HL-60 (cell line): ENCODE measurements around the gene LRP1B.

Source experiments
- DNase-seq, 2 experiments: peaks; one replicate each; pipeline ENCODE4 v3.0.0-alpha.2; 2010 to 2020; ENCODE audit warnings: low read depth in 1 of 2, low spot score in 1 of 2
- H3K27ac ChIP-seq: fragments of 250-450 bp; sonication (Bioruptor Pico); replicated peaks from 2 replicates; pipeline ENCODE4 v1.5.1; 2020; ENCODE audit warnings: mild to moderate bottlenecking, moderate library complexity
- H3K27me3 ChIP-seq: fragments of 250-450 bp; sonication (Bioruptor Pico); 2 replicates; pipeline ENCODE4 v1.5.1; 2021; ENCODE audit warnings: mild to moderate bottlenecking, moderate library complexity; ENCODE audit not compliant: insufficient read depth, poor library complexity, severe bottlenecking
- H3K4me3 ChIP-seq: replicated peaks from 2 replicates; pipeline ENCODE4 v1.5.1; 2011; ENCODE audit warnings: mild to moderate bottlenecking, control low read depth, low read length; ENCODE audit not compliant: insufficient read depth
- CTCF ChIP-seq: IDR thresholded peaks from one replicate; pipeline ENCODE4 v1.5.1; 2011; ENCODE audit warnings: low read length, control low read depth, inconsistent platforms; ENCODE audit not compliant: insufficient read depth
- GABPA ChIP-seq: IDR thresholded peaks from 2 replicates; pipeline ENCODE4 v1.6.1; 2012; ENCODE audit warnings: low read depth
- POLR2AphosphoS5 ChIP-seq: IDR thresholded peaks from 2 replicates; pipeline ENCODE4 v1.6.1; 2012; ENCODE audit warnings: low read depth
- SPI1 ChIP-seq: IDR thresholded peaks from 2 replicates; pipeline ENCODE4 v1.6.1; 2012; ENCODE audit warnings: low read depth, mild to moderate bottlenecking, borderline replicate concordance
- TF ChIP-seq, protein P1 (sequence below): IDR thresholded peaks from 2 replicates; pipeline ENCODE4 v1.6.1; 2012; ENCODE audit warnings: low read depth; ENCODE audit not compliant: insufficient replicate concordance

LRP1B gene

DNA sequence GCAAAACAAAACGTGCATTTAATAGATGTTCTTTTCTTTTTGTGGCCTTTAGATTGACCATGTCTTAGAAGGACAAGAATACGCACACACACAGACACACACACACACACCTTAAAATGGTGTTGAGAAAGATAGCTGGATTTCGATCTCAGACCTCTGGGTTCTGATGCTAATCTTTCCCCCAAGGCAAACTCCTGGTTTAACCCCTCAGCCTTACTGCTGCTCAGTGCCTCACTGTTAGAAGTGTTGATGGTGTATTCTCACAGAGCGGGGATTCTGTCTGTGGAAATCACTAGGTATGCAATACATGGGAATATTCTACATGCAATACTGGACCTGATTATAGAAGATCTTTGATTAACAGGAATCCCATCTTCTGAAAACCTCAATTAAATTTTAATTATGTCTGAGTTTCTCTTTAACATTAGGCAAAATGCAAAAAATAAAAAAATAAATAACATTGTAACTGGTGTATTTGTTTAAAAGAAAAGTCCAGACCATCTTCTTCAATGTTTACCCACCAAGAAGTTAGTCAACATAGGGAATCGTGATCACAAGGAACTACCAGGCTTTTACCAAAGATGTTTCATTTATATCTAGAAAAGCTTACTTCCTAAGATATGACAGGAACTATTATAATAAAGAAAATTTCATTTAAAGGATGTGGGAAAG lies 613.5 kb downstream of the LRP1B start:
- Histone ChIP-seq H3K27me3 (no peaks in the 10 kb centered on the region), H3K27ac (no peak overlapping the region), H3K4me3 (no peak overlapping the region)
- DNase-seq: no peak
- no peak for TF ChIP-seq GABPA
- TF ChIP-seq, protein P1, sequence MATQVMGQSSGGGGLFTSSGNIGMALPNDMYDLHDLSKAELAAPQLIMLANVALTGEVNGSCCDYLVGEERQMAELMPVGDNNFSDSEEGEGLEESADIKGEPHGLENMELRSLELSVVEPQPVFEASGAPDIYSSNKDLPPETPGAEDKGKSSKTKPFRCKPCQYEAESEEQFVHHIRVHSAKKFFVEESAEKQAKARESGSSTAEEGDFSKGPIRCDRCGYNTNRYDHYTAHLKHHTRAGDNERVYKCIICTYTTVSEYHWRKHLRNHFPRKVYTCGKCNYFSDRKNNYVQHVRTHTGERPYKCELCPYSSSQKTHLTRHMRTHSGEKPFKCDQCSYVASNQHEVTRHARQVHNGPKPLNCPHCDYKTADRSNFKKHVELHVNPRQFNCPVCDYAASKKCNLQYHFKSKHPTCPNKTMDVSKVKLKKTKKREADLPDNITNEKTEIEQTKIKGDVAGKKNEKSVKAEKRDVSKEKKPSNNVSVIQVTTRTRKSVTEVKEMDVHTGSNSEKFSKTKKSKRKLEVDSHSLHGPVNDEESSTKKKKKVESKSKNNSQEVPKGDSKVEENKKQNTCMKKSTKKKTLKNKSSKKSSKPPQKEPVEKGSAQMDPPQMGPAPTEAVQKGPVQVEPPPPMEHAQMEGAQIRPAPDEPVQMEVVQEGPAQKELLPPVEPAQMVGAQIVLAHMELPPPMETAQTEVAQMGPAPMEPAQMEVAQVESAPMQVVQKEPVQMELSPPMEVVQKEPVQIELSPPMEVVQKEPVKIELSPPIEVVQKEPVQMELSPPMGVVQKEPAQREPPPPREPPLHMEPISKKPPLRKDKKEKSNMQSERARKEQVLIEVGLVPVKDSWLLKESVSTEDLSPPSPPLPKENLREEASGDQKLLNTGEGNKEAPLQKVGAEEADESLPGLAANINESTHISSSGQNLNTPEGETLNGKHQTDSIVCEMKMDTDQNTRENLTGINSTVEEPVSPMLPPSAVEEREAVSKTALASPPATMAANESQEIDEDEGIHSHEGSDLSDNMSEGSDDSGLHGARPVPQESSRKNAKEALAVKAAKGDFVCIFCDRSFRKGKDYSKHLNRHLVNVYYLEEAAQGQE: no peak
- TF ChIP-seq CTCF: no peak

GRCh38 chr2:141515931-141516330 lies 614.9 kb downstream of the LRP1B start:
- Histone ChIP-seq H3K27me3 (no peaks in the 10 kb centered on the region), H3K27ac (no peak overlapping the region), H3K4me3 (no peak overlapping the region)
- DNase-seq: no peak
- no peak for TF ChIP-seq CTCF
- TF ChIP-seq POLR2AphosphoS5: no peak
- no peak for TF ChIP-seq SPI1
- TF ChIP-seq, protein P1: no peak

DNA sequence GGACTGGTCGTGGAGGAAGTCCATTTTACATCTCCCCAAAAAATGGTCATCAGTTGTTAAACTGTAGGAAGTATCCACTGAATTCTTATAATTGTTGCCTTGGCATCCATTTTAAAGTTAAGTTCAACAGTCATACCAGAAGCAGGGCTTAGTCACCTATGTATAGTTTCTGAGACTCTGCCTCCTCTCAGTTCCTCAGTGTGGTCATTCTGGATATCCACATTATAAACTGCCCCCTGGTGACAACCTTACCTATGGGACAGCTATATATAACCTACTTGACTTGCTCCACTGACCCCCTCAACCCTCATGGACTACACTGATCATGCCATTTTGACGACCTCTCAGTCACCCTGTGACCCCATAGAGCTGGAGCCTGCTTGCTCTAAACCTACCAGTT lies 617.0 kb downstream of the LRP1B start:
- no peak overlapping the region for H3K27ac ChIP-seq
- no peaks in the 10 kb centered on the region for H3K27me3 ChIP-seq
- H3K4me3 ChIP-seq: no peak overlapping the region
- no peak for TF ChIP-seq GABPA
- no peak for TF ChIP-seq POLR2AphosphoS5
- TF ChIP-seq CTCF: no peak
- DNase-seq: no peak
